Kidney (tissue), 14 donors: ENCODE measurements around the gene COLGALT1. TPM values are rescaled to one million over a fixed set of nuclear protein-coding genes. Genes with fewer than 3 reads are reported as not detected.
A peak's percentile ranks its signal among the peaks of the same experiment; 100 is the strongest.

Experiments
- DNase-seq, 5 donors: peaks; one replicate each; pipeline ENCODE4 v3.0.0-alpha.2; 2013 to 2020
- FAIRE-seq: peaks from 2 replicates; lab custom pipeline; 2012; peaks lifted over from hg19 to GRCh38; lab: Jason Lieb, UNC
- H3K27ac ChIP-seq, 2 donors: one replicate each; pipeline ENCODE4 v1.7.0; 2013; ENCODE audit warnings: low read depth in 2 of 2, low read length in 2 of 2, inconsistent platforms in 1 of 2
- H3K27me3 ChIP-seq: one replicate; pipeline ENCODE4 v1.7.1; 2013; ENCODE audit warnings: low read length, inconsistent platforms; ENCODE audit not compliant: control insufficient read depth, insufficient read depth
- H3K36me3 ChIP-seq, 3 donors: one replicate each; pipeline versions ENCODE4 v1.7.0 to v1.7.1; 2013; ENCODE audit warnings: low read length in 3 of 3, control low read depth in 1 of 3, inconsistent platforms in 1 of 3; ENCODE audit not compliant: insufficient read depth in 3 of 3, control insufficient read depth in 2 of 3
- H3K4me1 ChIP-seq, 3 donors: one replicate each; pipeline versions ENCODE4 v1.7.0 to v1.7.1; 2013; ENCODE audit warnings: low read length in 3 of 3, inconsistent platforms in 1 of 3, low read depth in 1 of 3; ENCODE audit not compliant: control insufficient read depth in 2 of 3, insufficient read depth in 2 of 3
- H3K4me3 ChIP-seq, 3 donors: one replicate each; pipeline versions ENCODE4 v1.7.0 to v1.8.1; 2013; ENCODE audit warnings: low read length in 3 of 3, control low read depth in 1 of 3, inconsistent platforms in 1 of 3
- H3K9ac ChIP-seq, 3 donors: one replicate each; pipeline versions ENCODE4 v1.7.0 to v1.7.1; 2013; ENCODE audit warnings: low read length in 3 of 3, control low read depth in 1 of 3, inconsistent platforms in 1 of 3
- H3K9me3 ChIP-seq, 3 donors: one replicate each; pipeline versions ENCODE4 v1.7.0 to v1.7.1; 2013; ENCODE audit warnings: low read length in 3 of 3, control low read depth in 1 of 3, inconsistent platforms in 1 of 3; ENCODE audit not compliant: control insufficient read depth in 2 of 3, insufficient read depth in 1 of 3
- intact Hi-C: fragments of 100-400 bp; cut with DNase I; formaldehyde crosslinking; loops from one replicate; pipeline ENCODE4 v1.11.1; 2022
- polyA plus RNA-seq: library from polyadenylated mRNA; stranded (reverse); fragments of 350-450 nt; fragmentation: Illumina TruSeq; extraction: RNeasy Lipid Tissue Mini Kit (QIAGEN cat#74804); gene quantifications from one replicate; pipeline ENCODE4 v1.2.3, GENCODE V29; 2014; ENCODE audit warnings: low read depth, low replicate concordance; ENCODE audit not compliant: insufficient read depth
- total RNA-seq: library from RNA; stranded (reverse); fragmentation: NEBNext Ultra II Directional; extraction: Animal tissue kit (Norgen Biotek cat#: 25700); gene quantifications from one replicate; pipeline ENCODE4 v1.2.1, GENCODE V29; 2021
- TF ChIP-seq, protein P1 (sequence below): IDR thresholded peaks from 3 replicates; pipeline ENCODE4 v1.5.1; 2012; ENCODE audit warnings: mild to moderate bottlenecking, moderate library complexity, borderline replicate concordance; ENCODE audit not compliant: insufficient read depth; ENCODE audit errors: extremely low read depth
- donor health status: control.
- donor health status: control.
- donor health status: control.
- donor health status: control.
- donor health status: control.
- donor health status: DM: yes; HTN: yes; CAD: no.
- donor health status: Normal renal cell carcinoma (clear cell type).

Gene COLGALT1
- total and polyA plus RNA-seq, 2 donors from 2014 or later, result 23.6 to 66.2 TPM

DNA sequence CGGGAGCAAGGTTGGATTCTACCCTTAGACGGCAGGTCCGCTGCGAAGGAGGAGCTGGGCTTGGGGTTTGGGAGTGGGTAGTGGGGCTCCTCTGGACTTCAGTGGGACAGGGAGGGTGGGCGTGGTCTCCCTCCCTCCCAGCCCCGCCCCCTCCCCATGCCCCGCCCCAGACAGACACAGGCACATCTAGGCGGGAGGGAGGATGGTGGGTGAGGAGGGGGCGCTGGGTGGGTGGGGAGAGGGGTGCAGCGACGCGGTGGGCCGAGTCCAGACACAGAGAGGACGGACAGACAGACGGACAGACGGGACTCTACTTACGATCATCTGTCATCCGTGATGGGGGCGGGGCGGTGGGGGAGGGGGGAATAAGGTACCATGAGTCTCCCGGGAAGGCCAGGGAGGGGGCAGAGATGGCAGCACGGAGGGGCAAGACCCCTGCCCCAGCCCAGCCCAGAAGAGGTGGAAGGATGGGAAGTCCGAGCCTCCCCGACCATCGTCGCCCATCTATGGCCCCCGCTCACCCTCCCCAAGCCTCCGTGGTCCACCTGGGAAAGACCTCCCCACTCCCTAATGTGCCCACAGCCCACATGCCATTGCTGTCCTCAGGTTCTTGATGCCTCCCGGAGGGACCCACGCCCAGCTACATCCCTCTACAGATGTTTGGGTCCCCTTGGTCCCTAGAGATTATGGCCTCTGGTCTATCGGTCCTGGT is 67.9 kb downstream of the COLGALT1 start:
- TF ChIP-seq, protein P1, sequence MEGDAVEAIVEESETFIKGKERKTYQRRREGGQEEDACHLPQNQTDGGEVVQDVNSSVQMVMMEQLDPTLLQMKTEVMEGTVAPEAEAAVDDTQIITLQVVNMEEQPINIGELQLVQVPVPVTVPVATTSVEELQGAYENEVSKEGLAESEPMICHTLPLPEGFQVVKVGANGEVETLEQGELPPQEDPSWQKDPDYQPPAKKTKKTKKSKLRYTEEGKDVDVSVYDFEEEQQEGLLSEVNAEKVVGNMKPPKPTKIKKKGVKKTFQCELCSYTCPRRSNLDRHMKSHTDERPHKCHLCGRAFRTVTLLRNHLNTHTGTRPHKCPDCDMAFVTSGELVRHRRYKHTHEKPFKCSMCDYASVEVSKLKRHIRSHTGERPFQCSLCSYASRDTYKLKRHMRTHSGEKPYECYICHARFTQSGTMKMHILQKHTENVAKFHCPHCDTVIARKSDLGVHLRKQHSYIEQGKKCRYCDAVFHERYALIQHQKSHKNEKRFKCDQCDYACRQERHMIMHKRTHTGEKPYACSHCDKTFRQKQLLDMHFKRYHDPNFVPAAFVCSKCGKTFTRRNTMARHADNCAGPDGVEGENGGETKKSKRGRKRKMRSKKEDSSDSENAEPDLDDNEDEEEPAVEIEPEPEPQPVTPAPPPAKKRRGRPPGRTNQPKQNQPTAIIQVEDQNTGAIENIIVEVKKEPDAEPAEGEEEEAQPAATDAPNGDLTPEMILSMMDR, result no peak
- H3K9ac ChIP-seq, result no peak overlapping the region
- H3K27me3 ChIP-seq, result no peaks in the 10 kb centered on the region
- no peaks in the 10 kb centered on the region for H3K36me3 ChIP-seq
- intact Hi-C loops, result no loop called here
- no peak overlapping the region for H3K27ac ChIP-seq
- peak in 1 of 5 donors; percentile 61 for DNase-seq
- FAIRE-seq, result no peak
- H3K4me1 ChIP-seq, result no peaks in the 10 kb centered on the region
- peaks cover 0 to 11% (median 0%) of the 10 kb centered on the region in 3 donors for H3K9me3 ChIP-seq
- H3K4me3 ChIP-seq, result no peak overlapping the region

DNA sequence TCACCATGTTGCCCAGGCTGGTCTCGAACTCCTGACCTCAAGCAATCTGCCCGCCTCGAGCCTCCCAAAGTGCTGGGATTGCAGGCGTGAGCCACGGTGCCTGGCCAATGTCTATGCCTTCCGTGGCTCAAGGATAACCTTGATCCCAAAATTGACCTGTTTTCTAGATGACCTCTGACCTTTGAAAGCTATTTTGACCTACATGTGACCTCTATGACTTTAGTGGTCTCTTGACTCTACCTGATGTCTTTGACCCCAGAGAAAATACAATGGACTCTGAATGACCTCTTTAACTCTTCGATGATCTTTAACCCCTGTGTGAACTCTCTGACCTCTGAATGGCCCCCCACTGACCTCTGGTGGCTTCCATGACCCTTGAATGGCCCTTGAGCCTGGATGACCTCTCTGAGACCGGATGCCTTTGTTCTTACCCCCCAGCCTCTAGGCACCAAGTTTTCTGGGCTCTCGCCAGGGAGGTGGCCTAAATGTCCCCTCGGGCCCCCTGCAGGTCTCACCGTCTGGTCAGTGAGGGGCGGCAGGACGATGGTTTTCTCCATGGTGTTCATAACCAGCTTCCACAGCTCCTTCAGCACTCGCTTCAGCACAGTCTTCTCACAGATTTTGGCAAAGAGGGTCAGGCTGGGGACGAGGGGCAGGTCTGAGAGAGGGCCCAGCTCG is 69.0 kb downstream of the COLGALT1 start:
- DNase-seq, result peak in 1 of 5 donors; percentile 46

DNA sequence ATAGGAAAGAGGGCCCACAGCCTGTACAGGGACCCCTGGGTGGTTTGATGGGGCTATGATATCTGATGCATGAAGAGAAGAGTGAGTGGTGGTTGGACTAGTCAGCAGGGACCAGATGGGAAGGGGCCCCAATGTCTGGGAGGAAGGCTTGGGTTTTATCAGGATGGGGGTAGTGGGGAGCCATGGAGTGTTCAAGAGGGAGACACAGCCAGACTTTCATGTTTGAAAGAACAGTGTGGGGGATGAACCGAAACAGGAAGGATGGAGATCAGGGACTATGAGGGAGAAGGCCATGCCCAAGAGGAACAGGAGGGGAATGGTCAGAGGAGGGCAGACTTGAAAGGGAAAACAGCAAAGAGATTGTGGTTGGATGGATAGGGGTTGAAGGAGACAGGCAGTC is 69.6 kb downstream of the COLGALT1 start:
- H3K4me3 ChIP-seq, result no peak overlapping the region
- H3K36me3 ChIP-seq, result no peaks in the 10 kb centered on the region
- no peaks in the 10 kb centered on the region for H3K4me1 ChIP-seq
- peaks cover 0 to 11% (median 0%) of the 10 kb centered on the region in 3 donors for H3K9me3 ChIP-seq
- TF ChIP-seq, protein P1, result no peak
- intact Hi-C loops, result no loop called here
- no peak overlapping the region for H3K27ac ChIP-seq
- H3K9ac ChIP-seq, result no peak overlapping the region
- no peak for DNase-seq
- no peak for FAIRE-seq
- H3K27me3 ChIP-seq, result no peaks in the 10 kb centered on the region

More for the DNA sequence above, 69.0 kb downstream of the COLGALT1 start:
- no peaks in the 10 kb centered on the region for H3K4me1 ChIP-seq
- H3K9me3 ChIP-seq, result peaks cover 0 to 11% (median 0%) of the 10 kb centered on the region in 3 donors
- no peaks in the 10 kb centered on the region for H3K36me3 ChIP-seq
- no peak overlapping the region for H3K4me3 ChIP-seq
- no peak overlapping the region for H3K9ac ChIP-seq
- no peak for FAIRE-seq
- TF ChIP-seq, protein P1, result no peak
- H3K27me3 ChIP-seq, result no peaks in the 10 kb centered on the region
- intact Hi-C loops, result no loop called here
- no peak overlapping the region for H3K27ac ChIP-seq
